ENCODE data around the gene SLC6A9.
A peak's percentile ranks its signal among the peaks of the same experiment; 100 is the strongest.

SLC6A9 gene

DNA sequence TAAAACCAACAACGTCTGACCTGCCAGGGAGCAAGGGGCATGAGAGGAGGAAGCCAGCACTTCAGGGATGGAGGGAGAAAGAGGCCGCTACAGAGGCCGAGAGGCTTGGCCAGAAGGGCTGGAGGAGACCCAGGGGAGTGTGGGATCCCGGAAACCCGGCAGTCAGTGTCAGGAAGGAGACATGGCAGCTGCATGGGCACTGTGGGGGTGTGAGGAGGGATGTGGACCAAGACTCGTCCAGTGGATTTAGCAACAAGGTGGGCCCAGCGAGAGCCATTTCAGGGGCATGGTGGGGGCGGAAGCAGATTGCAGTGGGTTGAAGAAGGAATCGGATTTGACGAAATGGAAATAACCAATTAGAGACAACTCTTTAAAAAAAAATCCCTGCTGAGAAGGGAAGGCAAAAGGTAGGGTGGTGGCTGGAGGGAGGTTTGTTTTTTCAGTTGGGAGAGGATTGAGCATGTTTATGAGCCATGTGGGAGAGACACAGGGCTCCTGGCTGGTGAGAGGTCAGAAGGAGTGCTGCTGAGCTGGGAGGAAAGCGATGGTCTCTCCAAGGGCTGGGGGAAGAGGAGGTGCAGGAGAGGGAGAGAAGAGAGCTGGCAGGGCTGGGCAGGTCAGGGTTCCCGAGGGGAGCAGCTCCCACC, 47.9 kb downstream of the SLC6A9 start:
- DNase-seq (ENCODE audit: low spot score), result no peak

GRCh38 chr1:43982808-43983207, 48.5 kb downstream of the SLC6A9 start:
- no peak for DNase-seq (ENCODE audit: low spot score)

DNA sequence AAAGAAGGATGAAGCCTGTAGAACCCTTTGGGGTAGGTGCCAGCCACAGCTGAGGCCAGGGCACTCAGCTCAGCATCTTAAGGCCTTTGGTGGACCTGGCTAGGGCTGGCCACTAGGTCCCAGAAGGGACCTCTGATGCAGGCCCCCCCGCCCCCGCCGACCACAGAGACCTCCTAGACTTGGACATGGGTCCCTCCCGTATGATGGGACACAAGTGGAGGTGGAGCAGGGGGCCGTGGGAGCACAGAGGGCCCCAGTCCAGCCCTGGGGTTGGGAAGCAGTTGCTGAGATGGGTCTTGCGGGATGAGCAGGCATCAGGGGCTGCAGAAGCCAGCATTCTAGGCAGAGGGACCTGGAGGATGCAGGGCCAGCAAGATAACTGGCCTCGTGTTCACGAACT, 49.0 kb downstream of the SLC6A9 start:
- no peak for DNase-seq (ENCODE audit: low spot score)

DNA sequence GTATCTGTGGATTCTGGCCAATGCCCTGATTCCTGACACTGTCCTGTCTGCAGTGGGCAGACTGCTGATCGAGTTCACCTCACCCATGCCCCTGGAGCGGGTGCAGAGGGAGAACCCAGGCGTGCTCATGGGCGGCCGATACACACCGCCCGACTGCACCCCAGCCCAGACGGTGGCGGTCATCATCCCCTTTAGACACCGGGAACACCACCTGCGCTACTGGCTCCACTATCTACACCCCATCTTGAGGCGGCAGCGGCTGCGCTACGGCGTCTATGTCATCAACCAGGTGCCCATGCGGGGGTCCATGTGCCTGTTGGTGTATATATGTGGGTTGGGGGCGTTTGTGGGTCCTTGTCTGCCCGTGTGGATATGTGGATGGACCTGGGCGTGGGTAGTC, 49.6 kb downstream of the SLC6A9 start:
- DNase-seq (ENCODE audit: low spot score), result no peak

DNA sequence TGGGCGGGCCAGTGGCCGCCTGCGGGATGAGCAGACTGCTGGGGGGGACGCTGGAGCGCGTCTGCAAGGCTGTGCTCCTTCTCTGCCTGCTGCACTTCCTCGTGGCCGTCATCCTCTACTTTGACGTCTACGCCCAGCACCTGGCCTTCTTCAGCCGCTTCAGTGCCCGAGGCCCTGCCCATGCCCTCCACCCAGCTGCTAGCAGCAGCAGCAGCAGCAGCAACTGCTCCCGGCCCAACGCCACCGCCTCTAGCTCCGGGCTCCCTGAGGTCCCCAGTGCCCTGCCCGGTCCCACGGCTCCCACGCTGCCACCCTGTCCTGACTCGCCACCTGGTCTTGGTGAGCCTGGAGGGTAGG, 50.1 kb downstream of the SLC6A9 start:
- no peak for DNase-seq (ENCODE audit: low spot score)

- DNase-seq (ENCODE audit: low spot score), result no peak
These were observed 50.8 kb downstream of the SLC6A9 start for GRCh38 chr1:43980255-43981134.

DNA sequence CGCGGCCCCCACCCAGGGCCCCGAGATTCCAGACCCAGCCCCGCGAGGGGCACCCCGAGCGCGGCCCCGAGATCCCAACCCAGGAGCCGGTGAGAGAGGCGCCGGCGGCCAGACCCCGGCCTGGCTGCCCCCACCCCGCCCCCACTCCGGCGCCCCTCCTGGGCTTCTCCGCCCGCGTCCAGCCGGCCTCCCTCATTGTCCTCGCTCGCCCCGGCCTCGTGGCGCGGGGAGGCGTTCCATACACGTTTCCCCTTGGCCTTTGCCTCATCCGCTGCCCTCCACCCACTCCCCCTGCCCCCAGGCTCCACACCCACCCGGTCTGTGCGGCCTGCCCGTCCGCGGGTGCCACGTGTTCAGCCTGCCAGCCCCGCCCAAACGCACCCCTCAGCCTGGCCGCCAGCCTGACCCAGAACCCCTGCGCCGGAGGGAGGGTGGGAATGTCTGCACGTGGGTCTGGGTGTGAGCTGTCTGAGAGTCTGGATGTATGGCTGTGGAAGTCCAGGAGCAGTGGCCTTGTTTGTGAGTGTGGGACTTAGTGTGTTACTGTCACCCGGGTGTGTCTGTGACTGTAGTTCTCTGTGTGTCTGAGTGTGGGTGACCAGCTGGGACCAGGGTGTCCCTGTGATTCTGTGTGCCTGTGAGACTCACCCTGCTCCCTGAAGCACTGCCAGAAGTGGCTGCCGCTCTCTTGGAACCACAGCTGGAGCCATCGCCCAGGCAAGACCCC, 51.6 kb downstream of the SLC6A9 start:
- DNase-seq (ENCODE audit: low spot score), result peak; percentile 46

DNA sequence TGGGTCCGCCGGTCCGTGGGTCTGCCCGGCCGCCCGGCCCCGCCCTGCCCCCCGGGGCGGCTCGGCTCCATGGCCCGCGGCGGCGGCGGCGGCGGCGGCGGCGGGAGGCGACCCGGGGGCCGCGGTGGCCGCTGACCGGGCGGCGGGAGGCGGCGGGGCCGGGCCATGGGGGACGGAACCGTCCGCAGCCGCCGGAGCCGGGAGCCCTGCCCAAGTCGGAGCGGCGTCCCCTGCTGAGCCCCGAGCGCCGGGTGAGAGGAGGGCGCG, 52.1 kb downstream of the SLC6A9 start:
- DNase-seq (ENCODE audit: low spot score), result no peak

GRCh38 chr1:43978551-43979260, 52.6 kb downstream of the SLC6A9 start, which contains the start of gene B4GALT2:
B4GALT2 (plus strand) TSS chr1:43979210; CDS start chr1:43981161, 1,951 bp downstream.
- DNase-seq (ENCODE audit: low spot score), result no peak

DNA sequence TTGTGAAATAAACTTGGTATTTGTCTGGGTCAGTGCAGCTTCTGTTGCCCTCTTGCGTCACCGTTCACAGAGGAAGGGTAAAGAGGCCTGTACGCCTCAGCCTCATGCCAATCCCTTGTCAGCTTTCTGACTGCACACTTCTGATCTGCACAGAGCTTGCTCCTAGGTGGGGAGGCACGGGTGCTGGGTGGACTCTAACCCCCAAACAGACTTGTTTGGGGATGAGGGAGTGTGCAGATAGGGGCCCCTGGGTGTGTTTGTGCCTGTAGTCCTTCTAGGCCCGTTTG, 53.1 kb downstream of the SLC6A9 start:
- no peak for DNase-seq (ENCODE audit: low spot score)

DNA sequence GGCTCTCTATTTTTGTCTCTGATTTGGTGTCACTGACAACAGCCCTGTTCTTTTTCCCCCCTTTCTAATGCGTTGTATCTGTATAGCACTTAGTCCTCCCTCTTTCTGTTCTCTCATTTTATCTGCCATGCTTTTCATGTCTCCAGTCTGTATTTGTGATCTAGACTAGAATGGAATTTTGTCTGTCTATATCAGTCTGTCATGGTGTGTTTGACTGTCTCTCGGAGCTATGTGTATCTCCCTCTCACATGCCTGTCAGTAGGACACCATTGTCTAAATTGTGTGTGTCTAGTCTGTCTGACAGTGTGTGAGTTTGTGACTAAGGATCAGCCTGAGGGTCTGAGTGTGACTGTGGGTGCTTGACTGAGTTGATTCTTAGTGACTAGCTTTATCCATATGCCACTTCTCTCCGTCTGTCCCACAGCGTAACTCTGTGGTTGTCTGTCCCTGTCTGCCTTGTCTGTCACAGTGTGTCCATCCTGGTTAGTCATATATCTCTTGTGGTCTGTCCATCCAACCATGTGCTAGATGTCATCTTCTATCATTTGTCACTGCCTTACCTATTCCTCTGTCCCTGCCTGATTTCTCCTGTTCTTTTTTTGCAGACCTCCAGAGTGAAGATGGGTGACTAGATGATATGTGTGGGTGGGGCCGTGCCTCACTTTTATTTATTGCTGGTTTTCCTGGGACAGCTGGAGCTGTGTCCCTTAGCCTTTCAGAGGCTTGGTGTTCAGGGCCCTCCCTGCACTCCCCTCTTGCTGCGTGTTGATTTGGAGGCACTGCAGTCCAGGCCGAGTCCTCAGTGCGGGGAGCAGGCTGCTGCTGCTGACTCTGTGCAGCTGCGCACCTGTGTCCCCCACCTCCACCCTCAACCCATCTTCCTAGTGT, 53.6 kb downstream of the SLC6A9 start:
- DNase-seq (ENCODE audit: low spot score), result no peak

DNA sequence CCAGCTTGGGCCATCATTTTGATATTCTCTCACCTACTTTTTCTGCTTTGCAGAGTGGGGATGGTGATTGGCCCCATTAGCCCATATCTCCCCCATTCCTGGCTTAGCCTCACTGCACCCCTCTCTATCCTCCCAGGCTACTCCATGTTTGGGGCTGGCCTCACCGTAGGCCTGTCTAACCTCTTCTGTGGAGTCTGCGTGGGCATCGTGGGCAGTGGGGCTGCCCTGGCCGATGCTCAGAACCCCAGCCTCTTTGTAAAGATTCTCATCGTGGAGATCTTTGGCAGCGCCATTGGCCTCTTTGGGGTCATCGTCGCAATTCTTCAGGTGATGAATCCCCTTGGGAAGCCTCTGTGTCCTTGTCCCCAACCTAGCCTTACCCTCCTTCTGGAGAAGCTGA, 54.4 kb downstream of the SLC6A9 start:
- DNase-seq (ENCODE audit: low spot score), result no peak

DNA sequence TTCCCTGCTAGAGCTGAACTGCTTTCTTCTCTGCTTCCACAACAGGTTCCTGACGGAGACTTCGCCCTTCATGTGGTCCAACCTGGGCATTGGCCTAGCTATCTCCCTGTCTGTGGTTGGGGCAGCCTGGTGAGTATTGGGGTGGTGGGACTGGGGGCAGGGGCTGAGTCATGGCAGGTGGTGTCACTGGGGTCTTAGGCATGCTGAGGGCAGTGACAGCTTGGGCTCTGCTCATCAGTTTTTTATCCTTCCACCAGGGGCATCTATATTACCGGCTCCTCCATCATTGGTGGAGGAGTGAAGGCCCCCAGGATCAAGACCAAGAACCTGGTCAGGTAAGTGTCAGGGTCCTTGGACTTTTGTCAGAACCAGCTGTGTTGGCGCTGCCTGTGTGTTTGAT, 55.2 kb downstream of the SLC6A9 start:
- no peak for DNase-seq (ENCODE audit: low spot score)

DNA sequence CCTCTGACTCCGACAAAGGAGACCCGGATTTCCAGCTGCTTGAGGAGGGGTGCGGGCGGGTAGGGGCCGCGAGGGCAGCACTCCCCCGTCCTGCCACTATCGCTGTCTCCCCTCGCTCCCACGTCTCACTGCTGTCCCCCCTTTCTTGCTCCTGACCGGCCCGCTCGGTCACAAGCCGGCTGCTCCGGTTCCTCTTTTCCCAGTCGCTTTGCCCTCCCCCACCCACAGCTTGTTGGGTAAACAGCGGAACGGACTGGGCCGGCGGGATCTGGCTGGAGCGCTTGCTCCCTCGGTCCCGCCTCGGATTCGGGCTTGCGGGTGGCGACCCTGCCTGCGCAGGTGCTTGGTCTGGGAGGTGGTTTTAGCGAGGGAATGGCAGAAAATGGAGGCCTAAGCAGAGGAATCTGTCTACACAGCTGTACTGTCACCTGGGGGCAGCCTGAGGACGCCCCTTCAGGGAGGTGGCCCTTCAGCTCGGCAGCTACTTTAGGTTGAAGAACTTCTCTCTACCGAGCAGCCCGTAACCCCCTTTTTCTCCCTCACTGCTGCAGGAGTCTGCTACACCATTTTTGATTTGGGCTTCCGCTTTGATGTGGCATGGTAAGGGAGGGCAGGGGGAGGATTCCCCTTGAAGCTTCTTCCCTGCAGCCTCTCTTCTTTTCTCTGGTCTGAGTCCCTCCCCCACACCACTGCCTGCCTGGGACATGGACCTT, 55.9 kb downstream of the SLC6A9 start:
- peak; percentile 40 for DNase-seq (ENCODE audit: low spot score)

DNA sequence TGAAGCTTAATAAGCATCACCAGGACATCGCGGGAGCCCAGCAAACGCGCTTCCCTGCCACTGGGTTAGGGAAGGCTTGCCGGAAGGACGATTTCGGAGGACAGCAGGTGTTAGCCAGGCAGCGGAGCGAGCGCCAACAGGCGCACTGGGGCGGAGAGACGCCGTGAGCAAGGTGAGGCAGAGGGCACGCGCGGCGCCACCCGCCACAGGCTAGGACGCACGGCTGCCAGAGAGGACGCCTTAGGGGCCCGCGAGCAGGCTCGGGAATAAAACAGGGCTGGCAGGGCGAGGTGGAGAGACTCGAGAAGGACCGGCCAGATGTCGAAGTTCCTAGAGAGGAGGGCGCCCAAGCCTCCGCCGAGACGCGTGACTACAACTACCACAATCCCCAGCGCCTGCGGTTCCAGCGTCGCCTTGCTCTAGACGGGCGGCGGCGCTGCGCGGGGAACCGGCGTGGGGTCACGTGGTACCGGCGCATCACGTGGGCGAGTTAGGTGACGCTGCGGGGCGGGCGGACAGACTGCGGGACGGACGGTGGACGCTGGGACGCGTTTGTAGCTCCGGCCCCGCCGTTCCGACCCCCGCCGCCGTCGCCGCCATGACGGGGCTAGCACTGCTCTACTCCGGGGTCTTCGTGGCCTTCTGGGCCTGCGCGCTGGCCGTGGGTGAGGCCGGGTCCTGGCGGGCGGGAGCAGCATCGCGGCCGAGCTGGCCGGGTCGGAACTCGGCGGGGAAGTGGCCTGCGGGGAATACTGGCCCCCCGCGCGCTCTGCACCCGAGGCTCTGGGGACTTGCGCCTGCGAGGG, 56.6 kb downstream of the SLC6A9 start, which contains the start of gene ATP6V0B:
Gene ATP6V0B, plus strand, starts transcription at position 518 of the 806 bp plus-strand sequence. Its CDS starts 81 bp downstream, at position 599.
- DNase-seq (ENCODE audit: low spot score), result peak; percentile 94

DNA sequence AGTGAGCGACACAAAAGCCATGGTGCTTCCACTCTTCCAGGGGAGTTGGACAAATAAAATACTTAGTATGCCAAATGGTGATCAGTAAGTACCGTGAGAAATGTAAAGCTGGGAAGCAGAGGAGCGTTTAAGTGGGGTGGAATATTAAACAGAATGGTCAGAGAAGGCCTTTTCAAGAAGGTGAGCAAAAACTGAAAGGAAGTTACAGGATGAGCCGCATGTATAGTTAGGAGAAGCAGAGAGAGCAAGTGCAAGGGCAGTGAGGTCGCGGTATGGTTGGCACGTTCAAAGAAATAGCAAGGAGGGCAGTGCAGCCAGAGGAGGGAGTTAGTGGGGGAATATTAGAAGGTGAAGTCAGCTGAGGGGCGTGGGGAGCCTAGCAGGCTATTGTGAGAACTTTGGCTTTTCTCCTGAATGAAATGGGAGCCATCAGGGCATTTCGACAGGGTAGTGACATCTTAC, 57.2 kb downstream of the SLC6A9 start:
- DNase-seq (ENCODE audit: low spot score), result peak; percentile 41

- DNase-seq (ENCODE audit: low spot score), result no peak
These were observed 59.8 kb downstream of the SLC6A9 start for GRCh38 chr1:43971336-43971980.

DNA sequence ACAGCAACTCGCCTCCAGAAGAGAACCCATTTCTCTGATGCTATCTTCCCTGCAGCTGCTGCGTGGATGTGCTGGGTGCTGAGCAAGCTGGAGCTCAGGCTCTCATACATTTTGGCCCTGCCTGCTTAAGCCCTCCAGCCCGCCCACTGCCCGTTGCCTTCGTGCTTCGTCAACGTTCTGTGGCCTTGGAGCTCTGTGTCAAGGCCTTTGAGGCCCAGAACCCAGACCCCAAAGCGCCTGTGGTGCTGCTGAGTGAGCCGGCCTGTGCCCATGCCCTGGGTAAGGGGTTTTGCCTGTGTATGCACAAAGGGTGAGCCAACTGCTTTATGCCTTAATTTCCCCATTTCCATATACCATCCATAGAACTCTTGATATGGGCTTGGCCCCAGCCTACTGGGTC, 60.4 kb downstream of the SLC6A9 start:
- DNase-seq (ENCODE audit: low spot score), result no peak

- DNase-seq (ENCODE audit: low spot score), result no peak
These were observed 60.8 kb downstream of the SLC6A9 start for GRCh38 chr1:43970502-43970901.
